ENCODE measurements around the gene MC1R. TPM values are rescaled to one million over a fixed set of nuclear protein-coding genes. Genes with fewer than 3 reads are reported as not detected.

Gene MC1R
- total and polyA plus RNA-seq, 2 of the 4 experiments (the other 2 are of a cell fraction), result 3.8 to 9.5 TPM

DNA sequence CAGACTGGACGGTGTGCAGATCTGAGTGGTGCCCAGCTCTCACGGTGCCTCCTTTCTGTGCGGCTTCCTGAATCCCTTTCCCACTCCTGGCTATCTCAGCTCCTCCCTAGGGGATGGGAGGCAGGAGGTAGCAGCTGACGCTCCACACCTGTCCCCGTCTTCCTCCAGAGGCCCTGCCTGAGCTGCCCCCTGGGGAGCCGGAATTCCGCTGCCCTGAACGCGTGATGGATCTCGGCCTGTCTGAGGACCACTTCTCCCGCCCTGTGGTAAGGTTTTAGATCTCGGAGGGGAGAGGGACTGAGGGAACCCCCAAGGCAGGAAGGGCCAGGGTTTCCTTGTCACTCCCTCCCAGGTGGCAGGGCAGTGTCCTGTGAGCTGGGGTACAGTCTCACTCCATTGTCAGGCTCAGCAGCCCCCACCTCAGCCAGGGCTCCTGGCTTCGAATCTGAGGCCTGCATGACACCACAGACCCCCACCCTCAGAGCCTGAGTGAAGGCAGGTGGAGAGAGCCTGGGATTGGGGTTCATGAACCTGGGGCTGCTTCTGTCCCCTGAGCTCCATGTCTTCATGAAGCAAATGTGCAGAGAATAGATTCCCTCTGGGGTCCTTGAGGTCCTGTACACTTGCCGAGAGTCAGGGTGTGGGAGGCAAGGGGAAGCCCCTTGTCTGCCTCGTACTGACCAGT, 36.5 kb downstream of the MC1R start:
- H3K9ac ChIP-seq (ENCODE audit: low read depth, low read length), result no peak overlapping the region
- H3K36me3 ChIP-seq (ENCODE audit: control insufficient read depth, insufficient read depth, low read length), result peaks cover 38% of the 10 kb centered on the region
- H4K20me1 ChIP-seq (ENCODE audit: insufficient read depth, low read length), result peaks cover 21% of the 10 kb centered on the region; the same call in 1 of the 2 replicates
- no peak overlapping the region for H2AK9ac ChIP-seq (replicated peaks; ENCODE audit: low read depth, low read length, poor library complexity)
- H3K23ac ChIP-seq (ENCODE audit: low read depth, low read length), result no peak overlapping the region
- ChIA-PET CTCF (no interaction called here), POLR2A (ENCODE audit: unreplicated experiment) (no interaction called here)
- no peak overlapping the region for H2AK5ac ChIP-seq (ENCODE audit: low read depth, low read length)
- H4K8ac ChIP-seq (ENCODE audit: low read depth in 2 of 2, low read length in 2 of 2), result no peak overlapping the region
- WGBS, 2 experiments (ENCODE audit: extremely low coverage in 2 of 2, insufficient read length in 1 of 2), result no CpG with 5 or more reads among the region's 15 CpGs
- TF ChIP-seq POLR2A (IDR thresholded peaks at IDR 0.05; ENCODE audit: low read depth, low read length) (no peak), NFE2L2 (IDR thresholded peaks at IDR 0.05; ENCODE audit: low read depth, low read length) (no peak), FOS (IDR thresholded peaks at IDR 0.05; ENCODE audit: low read depth, low read length) (no peak), MAFK (IDR thresholded peaks at IDR 0.05; ENCODE audit: low read depth, low read length) (no peak), CHD1 (IDR thresholded peaks at IDR 0.05; ENCODE audit: low read depth, low read length) (no peak), RFX5 (IDR thresholded peaks at IDR 0.05; ENCODE audit: low read depth, low read length) (no peak), MXI1 (IDR thresholded peaks at IDR 0.05; ENCODE audit: borderline replicate concordance, low read depth, low read length) (no peak), CTCF (conservative IDR thresholded peaks at IDR 0.05; ENCODE audit: low read depth, low read length) (no peak), RCOR1 (IDR thresholded peaks at IDR 0.05; ENCODE audit: insufficient replicate concordance, low read length) (no peak), USF2 (IDR thresholded peaks at IDR 0.05; ENCODE audit: low read depth, low read length) (no peak)
- TF ChIP-seq, protein P1, sequence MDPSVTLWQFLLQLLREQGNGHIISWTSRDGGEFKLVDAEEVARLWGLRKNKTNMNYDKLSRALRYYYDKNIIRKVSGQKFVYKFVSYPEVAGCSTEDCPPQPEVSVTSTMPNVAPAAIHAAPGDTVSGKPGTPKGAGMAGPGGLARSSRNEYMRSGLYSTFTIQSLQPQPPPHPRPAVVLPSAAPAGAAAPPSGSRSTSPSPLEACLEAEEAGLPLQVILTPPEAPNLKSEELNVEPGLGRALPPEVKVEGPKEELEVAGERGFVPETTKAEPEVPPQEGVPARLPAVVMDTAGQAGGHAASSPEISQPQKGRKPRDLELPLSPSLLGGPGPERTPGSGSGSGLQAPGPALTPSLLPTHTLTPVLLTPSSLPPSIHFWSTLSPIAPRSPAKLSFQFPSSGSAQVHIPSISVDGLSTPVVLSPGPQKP (IDR thresholded peaks at IDR 0.05; ENCODE audit: borderline replicate concordance, low read depth, low read length), result no peak
- no peaks in the 10 kb centered on the region for H3K4me1 ChIP-seq (ENCODE audit: control insufficient read depth, insufficient read depth, low read length)
- H3K9me1 ChIP-seq (ENCODE audit: insufficient read depth, low read length), result no peaks in the 10 kb centered on the region; the same call in 1 of the 2 replicates
- H2BK20ac ChIP-seq (ENCODE audit: low read depth, low read length), result no peak overlapping the region
- no peak overlapping the region for H2BK15ac ChIP-seq (ENCODE audit: low read depth, low read length)
- no peak overlapping the region for H3K18ac ChIP-seq (ENCODE audit: low read depth, low read length)
- H3K56ac ChIP-seq (ENCODE audit: extremely low read depth, insufficient read depth, low read length), result no peak overlapping the region
- in situ Hi-C loops (cut with MboI; ENCODE audit: low sequenced_read_pairs) (no loop called here), intact Hi-C loops (cut with micrococcal nuclease) (no loop called here), dilution Hi-C loops (cut with HindIII; ENCODE audit: low sequenced_read_pairs, unreplicated experiment) (no loop called here)
- H3K4me3 ChIP-seq (ENCODE audit: insufficient read depth, low read depth, low read length), result no peak overlapping the region
- H3K4me2 ChIP-seq (ENCODE audit: low read depth, low read length), result no peak overlapping the region
- no peak overlapping the region for H3K4ac ChIP-seq (ENCODE audit: low read depth, low read length)
- no peaks in the 10 kb centered on the region for H3K9me3 ChIP-seq (ENCODE audit: control insufficient read depth, insufficient read depth, low read length)
- no TSS peak for BruUV-seq (replicated peaks)
- H2BK120ac ChIP-seq (ENCODE audit: low read depth, low read length), result no peak overlapping the region
- H4K5ac ChIP-seq (ENCODE audit: low read depth, low read length), result no peak overlapping the region
- DNase-seq (no peak), ATAC-seq (ENCODE audit: low read depth) (no peak)
- H4K91ac ChIP-seq (ENCODE audit: insufficient read depth, low read depth, low read length), result no peak overlapping the region
- no peak overlapping the region for H2BK5ac ChIP-seq (ENCODE audit: low read depth, low read length, poor library complexity, severe bottlenecking)
- H3K79me1 ChIP-seq (ENCODE audit: low read depth in 1 of 2, low read length in 2 of 2), result peaks cover 11 to 68% of the 10 kb centered on the region in 2 experiments
- no peak overlapping the region for H3K27ac ChIP-seq (ENCODE audit: insufficient read depth, low read length)
- H3K27me3 ChIP-seq (ENCODE audit: control insufficient read depth, insufficient read depth, low read length), result no peaks in the 10 kb centered on the region
- no peak overlapping the region for H2AFZ ChIP-seq (replicated peaks; ENCODE audit: low read length, poor library complexity)
- H3K14ac ChIP-seq (replicated peaks; ENCODE audit: low read depth, low read length), result no peak overlapping the region

Measured in IMR-90 (cell line).